GM21529 (cell line): ENCODE data around the gene ALOX12.
"Not testable (repeated sequence)": the region's sequence is repeated elsewhere in the genome, so short reads cannot be mapped to it uniquely, and the experiment has no call there.

Source experiments
- ATAC-seq: cut with Tn5 transposase; IDR thresholded peaks from one replicate; pipeline ENCODE4 v1.9.1; 2021; ENCODE audit not compliant: unreplicated experiment

Gene ALOX12

DNA sequence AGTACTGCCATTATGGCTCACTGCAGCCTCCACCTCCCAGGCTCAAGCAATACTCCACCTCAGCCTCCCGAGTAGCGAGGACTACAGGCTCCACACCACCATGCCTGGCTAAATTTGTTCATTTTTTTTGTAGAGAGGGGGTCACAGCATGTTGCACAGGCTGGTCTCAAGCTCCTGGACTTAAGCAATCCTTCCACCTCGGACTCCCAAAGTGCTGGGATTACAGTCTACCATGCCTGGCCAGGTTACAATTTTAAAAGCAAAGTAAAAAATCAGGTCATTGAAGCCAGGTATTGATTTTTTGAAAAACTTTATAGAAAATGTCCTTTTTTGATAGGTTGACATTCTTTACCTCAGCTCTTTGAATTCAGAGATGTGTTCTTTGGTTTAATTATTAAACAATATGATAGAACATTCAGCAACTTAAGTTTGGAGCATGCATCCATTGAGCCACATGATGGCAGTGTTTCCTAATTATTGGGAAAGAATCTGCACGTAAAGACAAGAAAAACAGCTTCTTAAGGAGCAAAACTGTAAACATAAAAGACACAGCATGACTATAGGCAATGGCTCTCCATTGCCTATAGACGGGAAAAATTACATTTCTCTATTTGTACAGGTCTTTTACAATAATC, 49.8 kb downstream of the ALOX12 start:
- ATAC-seq: no peak

DNA sequence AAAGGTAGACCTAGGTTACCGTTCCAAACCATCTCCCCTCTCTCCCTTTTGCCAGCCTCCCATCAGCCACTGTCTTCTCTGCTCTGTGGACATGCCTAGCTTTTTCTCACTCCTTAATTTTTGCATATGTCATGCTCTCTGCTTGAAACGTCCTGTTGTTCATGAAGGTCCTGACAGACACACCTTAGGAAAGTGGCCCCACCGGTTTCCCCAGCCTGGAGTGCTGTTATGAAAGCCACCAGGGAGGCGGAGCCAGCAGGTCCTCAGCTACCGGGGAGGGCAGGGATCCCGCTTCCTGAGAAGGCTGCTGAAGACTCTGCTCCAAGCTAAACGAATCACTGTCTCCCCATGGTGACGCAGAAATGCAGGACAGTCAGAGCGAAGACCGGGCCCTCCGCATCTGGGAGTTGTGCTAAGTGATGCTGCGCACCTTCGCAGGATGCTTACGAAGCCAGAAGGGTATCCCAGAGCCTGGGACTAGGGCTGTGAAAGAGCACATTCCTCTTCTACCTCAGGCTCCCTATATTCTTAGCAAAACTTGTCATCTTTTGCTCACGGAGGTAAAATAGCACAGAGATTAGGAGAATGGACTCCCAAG, 50.4 kb downstream of the ALOX12 start:
- no peak for ATAC-seq

DNA sequence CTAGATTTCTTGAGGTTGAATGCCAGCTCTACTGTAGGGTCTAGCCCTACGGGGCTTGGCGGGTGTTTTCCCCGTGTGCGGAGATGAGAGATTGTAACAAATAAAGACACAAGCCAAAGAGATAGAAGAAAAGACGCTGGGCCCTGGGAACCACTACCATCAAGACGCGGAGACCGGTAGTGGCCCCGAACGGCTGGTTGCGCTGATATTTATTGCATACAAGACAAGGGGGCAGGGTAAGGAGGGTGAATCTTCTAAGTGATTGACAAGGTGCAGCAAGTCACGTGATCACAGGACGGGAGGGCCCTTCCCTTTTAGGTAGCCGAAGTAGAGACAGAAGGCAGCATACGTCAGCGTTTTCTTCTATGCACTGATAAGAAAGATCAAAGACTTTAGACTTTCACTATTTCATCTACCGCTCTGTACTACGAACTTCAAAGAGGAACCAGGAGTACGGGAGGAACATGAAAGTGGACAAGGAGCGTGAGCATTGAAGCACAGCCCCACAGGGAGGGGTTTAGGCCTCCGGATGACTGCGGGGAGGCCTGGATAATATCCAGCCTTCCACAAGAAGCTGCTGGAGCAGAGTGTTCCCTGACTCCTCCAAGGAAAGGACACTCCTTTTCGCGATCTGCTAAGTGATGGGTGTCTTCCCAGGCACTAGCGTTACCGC, 51.0 kb downstream of the ALOX12 start:
- not testable (repeated sequence) for ATAC-seq

DNA sequence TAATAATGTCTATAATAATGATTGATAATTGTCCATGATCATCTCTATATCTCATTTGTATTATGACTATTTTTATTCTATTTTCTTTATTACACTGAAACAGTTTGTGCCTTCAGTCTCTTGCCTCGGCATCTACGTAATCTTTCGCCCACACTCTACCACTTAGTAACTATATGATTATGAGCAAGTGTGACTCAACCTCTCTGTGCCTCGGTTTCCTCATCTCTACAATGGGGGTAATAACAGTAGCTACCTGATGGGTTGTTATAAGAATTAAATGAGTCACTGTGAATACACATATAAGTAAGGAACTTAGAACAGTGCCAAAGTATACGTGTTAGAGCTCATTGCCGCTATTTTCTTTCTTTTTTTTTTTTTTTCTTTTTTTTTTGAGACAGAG, 51.7 kb downstream of the ALOX12 start:
- no peak for ATAC-seq

DNA sequence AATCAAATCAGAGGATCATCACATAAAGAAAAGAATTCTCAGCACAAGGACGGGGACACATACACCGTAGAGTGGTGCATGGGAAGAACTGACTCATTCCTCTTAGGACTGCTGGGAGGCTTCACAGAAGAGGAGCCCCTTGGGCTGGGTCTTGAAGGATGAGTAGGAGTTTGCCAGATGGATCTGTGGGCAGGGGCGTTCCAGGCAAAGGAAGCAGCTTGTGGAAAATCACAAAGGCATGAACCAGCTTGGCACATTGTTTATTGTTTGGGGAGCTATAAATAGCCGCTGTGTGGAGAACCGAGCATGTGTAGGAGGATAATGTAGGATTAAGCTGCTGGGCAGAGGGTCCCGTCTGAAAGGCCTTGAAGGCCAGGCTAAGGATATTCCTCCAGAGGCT, 53.1 kb downstream of the ALOX12 start:
- ATAC-seq: no peak

DNA sequence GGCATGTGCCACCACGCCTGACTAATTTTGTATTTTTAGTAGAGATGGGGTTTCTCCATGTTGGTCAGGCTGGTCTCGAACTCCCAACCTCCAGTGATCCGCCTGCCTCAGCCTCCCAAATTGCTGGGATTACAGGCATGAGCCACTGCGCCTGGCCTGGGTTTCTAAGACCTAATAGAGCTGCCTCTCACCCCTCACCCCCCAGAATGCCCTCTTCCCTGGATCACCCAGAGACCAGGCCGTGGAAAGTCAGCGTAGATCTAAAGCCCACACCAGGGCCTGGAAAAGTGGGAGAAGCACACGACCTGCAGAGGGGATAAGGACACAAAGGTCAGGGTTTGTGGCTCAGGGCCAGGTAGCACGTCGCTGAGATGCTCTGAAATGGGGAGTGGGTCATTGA, 54.7 kb downstream of the ALOX12 start:
- ATAC-seq: not testable (repeated sequence)

DNA sequence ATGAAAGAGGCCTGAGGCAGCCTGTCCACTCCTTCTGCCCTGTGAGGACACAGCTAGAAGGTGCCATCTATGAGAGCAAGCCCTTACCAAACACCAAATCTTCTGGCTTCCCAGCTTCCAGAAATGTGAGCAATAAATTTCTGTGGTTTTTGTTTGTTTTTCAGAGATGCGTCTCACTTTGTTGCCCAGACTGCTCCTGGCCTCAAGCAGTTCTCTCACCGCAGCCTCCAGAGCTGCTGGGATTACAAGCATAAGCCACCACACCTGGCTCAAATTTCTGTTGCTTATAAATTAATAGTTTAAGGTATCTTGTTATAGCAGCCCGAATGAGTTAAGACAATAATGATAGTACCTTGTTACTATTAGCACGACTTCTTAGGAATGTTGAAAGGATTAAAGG, 60.5 kb downstream of the ALOX12 start:
- ATAC-seq: no peak

DNA sequence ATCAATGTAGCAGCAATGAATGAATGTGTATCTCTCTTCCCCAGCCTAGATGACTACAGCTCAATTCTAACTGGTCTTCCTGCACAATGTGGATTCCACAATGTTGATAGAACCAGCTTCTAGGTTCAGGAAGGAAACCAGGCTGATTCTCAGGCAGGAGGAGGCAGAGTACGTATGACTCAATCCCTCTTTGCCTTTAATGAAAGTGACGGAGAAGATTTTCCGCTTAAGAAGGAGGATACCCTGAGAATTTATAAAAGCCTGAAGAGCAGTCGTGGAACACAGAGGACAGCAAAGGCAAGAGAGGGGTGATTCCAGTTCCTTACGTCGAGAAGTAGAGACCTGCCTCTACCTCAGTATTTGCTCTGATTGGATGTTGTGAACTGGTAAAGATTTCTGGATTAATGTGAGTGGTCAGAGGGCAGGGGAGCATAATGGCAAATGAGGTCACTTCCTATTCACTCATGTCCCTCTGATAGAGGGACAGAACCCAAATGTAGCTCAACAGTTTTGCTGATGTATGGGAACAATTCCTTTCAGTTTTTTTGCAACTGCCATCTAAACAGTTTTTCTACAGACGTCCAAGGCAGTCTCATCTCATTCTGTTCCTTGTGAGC, 63.1 kb downstream of the ALOX12 start:
- ATAC-seq: no peak
